GM19372 (cell line): ENCODE measurements around the gene AMELY.
"Not testable (repeated sequence)": the region's sequence is repeated elsewhere in the genome, so short reads cannot be mapped to it uniquely, and the experiment has no call there.

Source experiments
- ATAC-seq: cut with Tn5 transposase; IDR thresholded peaks from one replicate; pipeline ENCODE4 v1.9.1; 2021; ENCODE audit warnings: mild to moderate bottlenecking, low read depth, moderate library complexity; ENCODE audit not compliant: unreplicated experiment

The AMELY gene

GRCh38 chrY:6911253-6911881, at the start of gene AMELY:
AMELY (minus strand) TSS chrY:6911752; CDS start chrY:6872608, 39,144 bp downstream.
- ATAC-seq, result no peak

GRCh38 chrY:6949947-6950346, 38.4 kb upstream of the AMELY start:
- ATAC-seq, result no peak

- ATAC-seq, result no peak
Measured at GRCh38 chrY:6948378-6948777, 36.8 kb upstream of the AMELY start.

- ATAC-seq, result no peak
Measured at GRCh38 chrY:6947695-6948094, 36.1 kb upstream of the AMELY start.

GRCh38 chrY:6935497-6935896, 23.9 kb upstream of the AMELY start:
- ATAC-seq, result no peak

- no peak for ATAC-seq
Measured at GRCh38 chrY:6931779-6932396, 20.3 kb upstream of the AMELY start.

- no peak for ATAC-seq
Measured at GRCh38 chrY:6929237-6929636, 17.7 kb upstream of the AMELY start.

- no peak for ATAC-seq
Measured at GRCh38 chrY:6928265-6928664, 16.7 kb upstream of the AMELY start.

GRCh38 chrY:6921061-6921460, 9.5 kb upstream of the AMELY start:
- ATAC-seq, result no peak

- ATAC-seq, result no peak
Measured at GRCh38 chrY:6913362-6913761, 1.8 kb upstream of the AMELY start.

- ATAC-seq, result no peak
Measured at GRCh38 chrY:6910372-6911252, 940 bp downstream of the AMELY start, which contains the start of gene TBL1Y. TBL1Y (plus strand) TSS chrY:6910697; CDS start chrY:7025085, 114,388 bp downstream.

- no peak for ATAC-seq
Measured at GRCh38 chrY:6909856-6910255, 1.7 kb downstream of the AMELY start.

- ATAC-seq, result no peak
Measured at GRCh38 chrY:6909118-6909521, 2.4 kb downstream of the AMELY start.

- ATAC-seq, result not testable (repeated sequence)
Measured at GRCh38 chrY:6908021-6908420, 3.5 kb downstream of the AMELY start.

- no peak for ATAC-seq
Measured at GRCh38 chrY:6907591-6907990, 4.0 kb downstream of the AMELY start.

- ATAC-seq, result not testable (repeated sequence)
Measured at GRCh38 chrY:6902116-6902515, 9.4 kb downstream of the AMELY start.

- ATAC-seq, result no peak
Measured at GRCh38 chrY:6895236-6895635, 16.3 kb downstream of the AMELY start.

- no peak for ATAC-seq
Measured at GRCh38 chrY:6894496-6894895, 17.1 kb downstream of the AMELY start.

- no peak for ATAC-seq
Measured at GRCh38 chrY:6849384-6849783, 62.2 kb downstream of the AMELY start.

- not testable (repeated sequence) for ATAC-seq
Measured at GRCh38 chrY:6842650-6843049, 68.9 kb downstream of the AMELY start.
